H9 (cell line): ENCODE results near the gene WDR81. TPM values are rescaled to one million over a fixed set of nuclear protein-coding genes. Genes with fewer than 3 reads are reported as not detected.

ENCODE experiments used
- DNase-seq: peaks from one replicate; pipeline ENCODE4 v3.0.0-alpha.2; 2017
- H2AFZ ChIP-seq: one replicate; pipeline ENCODE4 v1.6.1; 2013; ENCODE audit warnings: mild to moderate bottlenecking, low read length, control low read depth, moderate library complexity
- H2AK5ac ChIP-seq: 2 replicates; pipeline ENCODE4 v1.6.1; 2013; ENCODE audit warnings: low read length, control low read depth, mixed read lengths; ENCODE audit not compliant: insufficient read length
- H2BK120ac ChIP-seq: one replicate; pipeline ENCODE4 v1.6.1; 2013; ENCODE audit warnings: low read depth, mild to moderate bottlenecking, low read length, control low read depth, inconsistent platforms; ENCODE audit not compliant: poor library complexity, severe bottlenecking
- H2BK12ac ChIP-seq: 2 replicates; pipeline ENCODE4 v1.6.1; 2013; ENCODE audit warnings: low read length, control low read depth, mixed read lengths, low read depth; ENCODE audit not compliant: insufficient read length
- H2BK15ac ChIP-seq: 2 replicates; pipeline ENCODE4 v1.6.1; 2013; ENCODE audit warnings: low read depth, low read length, control low read depth
- H2BK20ac ChIP-seq: one replicate; pipeline ENCODE4 v1.6.1; 2013; ENCODE audit warnings: low read depth, mild to moderate bottlenecking, low read length, control low read depth, inconsistent platforms; ENCODE audit not compliant: poor library complexity, severe bottlenecking
- H2BK5ac ChIP-seq: 2 replicates; pipeline ENCODE4 v1.6.1; 2013; ENCODE audit warnings: low read length, control low read depth, mixed read lengths; ENCODE audit not compliant: insufficient read length
- H3K14ac ChIP-seq: 2 replicates; pipeline ENCODE4 v1.6.1; 2013; ENCODE audit warnings: low read length, control low read depth; ENCODE audit not compliant: insufficient read depth
- H3K18ac ChIP-seq: 2 replicates; pipeline ENCODE4 v1.6.1; 2013; ENCODE audit warnings: low read depth, mild to moderate bottlenecking, mixed read lengths, low read length, control low read depth; ENCODE audit not compliant: insufficient read length
- H3K23ac ChIP-seq: 2 replicates; pipeline ENCODE4 v1.6.1; 2013; ENCODE audit warnings: low read length, control low read depth, mixed read lengths, low read depth; ENCODE audit not compliant: insufficient read length
- H3K23me2 ChIP-seq: 2 replicates; pipeline ENCODE4 v1.6.1; 2013; ENCODE audit warnings: low read depth, mild to moderate bottlenecking, mixed read lengths, low read length, control low read depth; ENCODE audit not compliant: insufficient read length, poor library complexity, severe bottlenecking
- H3K27ac ChIP-seq: 2 replicates; pipeline ENCODE4 v1.5.1; 2013; ENCODE audit warnings: low read length, control low read depth, mixed read lengths, low read depth; ENCODE audit not compliant: insufficient read length
- H3K27me3 ChIP-seq: 2 replicates; pipeline ENCODE4 v1.6.1; 2013; ENCODE audit warnings: low read length, control low read depth, inconsistent platforms; ENCODE audit not compliant: insufficient read depth
- H3K4ac ChIP-seq: 2 replicates; pipeline ENCODE4 v1.6.1; 2013; ENCODE audit warnings: low read depth, mild to moderate bottlenecking, control low read depth, inconsistent platforms, low read length, moderate library complexity
- H3K4me1 ChIP-seq: 2 replicates; pipeline ENCODE4 v1.6.1; 2013; ENCODE audit warnings: low read length, control low read depth, inconsistent platforms; ENCODE audit not compliant: insufficient read depth
- H3K4me2 ChIP-seq: 2 replicates; pipeline ENCODE4 v1.6.1; 2013; ENCODE audit warnings: low read length, control low read depth, mixed read lengths; ENCODE audit not compliant: insufficient read length, insufficient read depth
- H3K56ac ChIP-seq: 2 replicates; pipeline ENCODE4 v1.6.1; 2013; ENCODE audit warnings: low read depth, mild to moderate bottlenecking, mixed read lengths, low read length, control low read depth; ENCODE audit not compliant: insufficient read length
- H3K79me1 ChIP-seq: 2 replicates; pipeline ENCODE4 v1.6.1; 2013; ENCODE audit warnings: low read depth, mild to moderate bottlenecking, moderate library complexity, low read length, control low read depth, inconsistent platforms; ENCODE audit not compliant: insufficient read depth, poor library complexity, severe bottlenecking
- H3K79me2 ChIP-seq: 2 replicates; pipeline ENCODE4 v1.6.1; 2013; ENCODE audit warnings: low read length, control low read depth, inconsistent platforms; ENCODE audit not compliant: insufficient read depth
- H3K9ac ChIP-seq: 2 replicates; pipeline ENCODE4 v1.6.1; 2013; ENCODE audit warnings: low read length, control low read depth, mixed read lengths; ENCODE audit not compliant: insufficient read length; ENCODE audit errors: extremely low read depth
- H3K9me3 ChIP-seq: one replicate; pipeline ENCODE4 v1.6.1; 2013; ENCODE audit warnings: low read depth, low read length, inconsistent platforms; ENCODE audit not compliant: control insufficient read depth
- H3T11ph ChIP-seq: one replicate; pipeline ENCODE4 v1.6.1; 2013; ENCODE audit warnings: mild to moderate bottlenecking, low read length, control low read depth, inconsistent platforms
- H4K20me1 ChIP-seq: one replicate; pipeline ENCODE4 v1.6.1; 2013; ENCODE audit not compliant: control insufficient read depth, insufficient read length, insufficient read depth
- H4K5ac ChIP-seq: 2 replicates; pipeline ENCODE4 v1.6.1; 2013; ENCODE audit warnings: low read depth, mild to moderate bottlenecking, mixed read lengths, low read length, control low read depth; ENCODE audit not compliant: insufficient read length
- H4K8ac ChIP-seq: replicated peaks from 2 replicates; pipeline ENCODE4 v1.6.1; 2013; ENCODE audit warnings: low read length, control low read depth, mixed read lengths, low read depth; ENCODE audit not compliant: insufficient read length
- H4K91ac ChIP-seq: 2 replicates; pipeline ENCODE4 v1.6.1; 2013; ENCODE audit warnings: low read depth, mild to moderate bottlenecking, moderate library complexity, mixed read lengths, low read length, control low read depth; ENCODE audit not compliant: insufficient read length
- H3K27ac Mint-ChIP-seq, 3 experiments: 2 replicates in 2 of 3; 3 replicates in 1 of 3; pipeline ENCODE4 v1.8.0; 2020 to 2021; ENCODE audit warnings: mixed read lengths in 3 of 3, mild to moderate bottlenecking in 1 of 3, moderate library complexity in 1 of 3
- H3K27me3 Mint-ChIP-seq: 2 replicates; pipeline ENCODE4 v1.8.0; 2021; ENCODE audit warnings: low read depth, mild to moderate bottlenecking, moderate library complexity, mixed read lengths
- H3K36me3 Mint-ChIP-seq, 3 experiments: 2 replicates in 2 of 3; 3 replicates in 1 of 3; pipeline ENCODE4 v1.8.0; 2020 to 2021; ENCODE audit warnings: low read depth in 3 of 3, mixed read lengths in 3 of 3; ENCODE audit not compliant: insufficient read depth in 1 of 3
- H3K4me1 Mint-ChIP-seq, 2 experiments: 2 replicates each; pipeline ENCODE4 v1.8.0; 2020; ENCODE audit warnings: mixed read lengths in 2 of 2
- H3K4me3 Mint-ChIP-seq, 2 experiments: 2 replicates in 1 of 2; 3 replicates in 1 of 2; pipeline ENCODE4 v1.8.0; 2020 to 2021; ENCODE audit warnings: mild to moderate bottlenecking in 2 of 2, mixed read lengths in 2 of 2, moderate library complexity in 1 of 2
- H3K9me3 Mint-ChIP-seq, 2 experiments: 2 replicates in 1 of 2; 3 replicates in 1 of 2; pipeline ENCODE4 v1.8.0; 2020; ENCODE audit warnings: mild to moderate bottlenecking in 2 of 2, mixed read lengths in 2 of 2, moderate library complexity in 1 of 2
- CTCF ChIP-seq: fragments of 200-600 bp; sonication (generic); conservative IDR thresholded peaks from 3 replicates; pipeline ENCODE4 v1.8.0; 2021; ENCODE audit warnings: antibody characterized with exemption, mild to moderate bottlenecking
- WGBS: extraction: QIAGEN DNeasy Blood & Tissue Kit; methylation state at CpG from one replicate; pipeline ENCODE4 v1.1.7; 2013; ENCODE audit warnings: missing lambda C conversion rate, low lambda C conversion rate, mixed read lengths; ENCODE audit not compliant: insufficient read length; ENCODE audit errors: extremely low coverage; 5-methylcytosine and 5-hydroxymethylcytosine counted together
- total RNA-seq: library from RNA; stranded (reverse); gene quantifications from 2 replicates; pipeline ENCODE4 v1.2.1, GENCODE V29; 2021

WDR81 gene
- total RNA-seq, 1 experiment from 2014 or later: 20.2 TPM

- Histone ChIP-seq H2AK5ac (no peak overlapping the region), H2BK15ac (no peak overlapping the region), H3K14ac (no peak overlapping the region), H3K4me1 (no peaks in the 10 kb centered on the region), H3K23ac (no peak overlapping the region), H3K27me3 (no peaks in the 10 kb centered on the region), H3K4me2 (no peak overlapping the region), H3K79me2 (no peaks in the 10 kb centered on the region), H3K9me3 (no peaks in the 10 kb centered on the region), H3K27ac (no peak overlapping the region), H4K5ac (no peak overlapping the region), H4K8ac (no peak overlapping the region), H2BK20ac (no peak overlapping the region), H2BK5ac (no peak overlapping the region), H3K18ac (no peak overlapping the region), H3T11ph (no peak overlapping the region), H2AFZ (no peak overlapping the region), H3K9ac (no peak overlapping the region), H4K20me1 (no peaks in the 10 kb centered on the region), H3K79me1 (no peaks in the 10 kb centered on the region), H4K91ac (no peak overlapping the region), H3K56ac (no peak overlapping the region), H3K4ac (no peak overlapping the region), H2BK12ac (no peak overlapping the region), H3K23me2 (peaks cover 3% of the 10 kb centered on the region), H2BK120ac (no peak overlapping the region)
- no peak for TF ChIP-seq CTCF
- Mint-ChIP-seq H3K4me3 (peak overlapping the region in 1 of 2 experiments; percentile 46; a peak in 1 of 5 replicates), H3K27ac (no peak overlapping the region; a peak in 1 of 7 replicates), H3K27me3 (no peaks in the 10 kb centered on the region), H3K36me3 (peaks cover 0 to 12% (median 0%) of the 10 kb centered on the region in 3 experiments; a peak in 4 of 7 replicates), H3K9me3 (no peaks in the 10 kb centered on the region; a peak in 1 of 5 replicates), H3K4me1 (0 out of 4 replicates have a peak, but pooled peaks cover 0 to 4% of the 10 kb centered on the region in 2 experiments)
- WGBS: no CpG with 5 or more reads among the region's 15 CpGs
- DNase-seq: no peak
Measured at GRCh38 chr17:1729966-1730325, 5.4 kb downstream of the WDR81 start.
